ENCODE data around the gene GPR68. TPM values are rescaled to one million over a fixed set of nuclear protein-coding genes. Genes with fewer than 3 reads are reported as not detected.

GPR68 gene
- total RNA-seq, 1 experiment from 2014 or later: 0.28 TPM

GRCh38 chr14:91265404-91265803, 20.9 kb upstream of the GPR68 start:
- Histone ChIP-seq H3K27ac (ENCODE audit: low read length) (no peak overlapping the region), H3K4me1 (ENCODE audit: control insufficient read depth, insufficient read depth, low read length) (no peaks in the 10 kb centered on the region), H3K27me3 (ENCODE audit: control insufficient read depth, insufficient read depth, low read length) (no peaks in the 10 kb centered on the region), H3K36me3 (ENCODE audit: control insufficient read depth, insufficient read depth, low read length) (no peaks in the 10 kb centered on the region), H3K4me3 (ENCODE audit: low read depth in 2 of 2, low read length in 2 of 2) (no peak overlapping the region), H3K9me3 (ENCODE audit: control insufficient read depth, insufficient read depth, low read depth, low read length) (no peaks in the 10 kb centered on the region)
- TF ChIP-seq POLR2AphosphoS5 (IDR thresholded peaks at IDR 0.05; ENCODE audit: low read depth, low read length): no peak
- TF ChIP-seq, protein P1, sequence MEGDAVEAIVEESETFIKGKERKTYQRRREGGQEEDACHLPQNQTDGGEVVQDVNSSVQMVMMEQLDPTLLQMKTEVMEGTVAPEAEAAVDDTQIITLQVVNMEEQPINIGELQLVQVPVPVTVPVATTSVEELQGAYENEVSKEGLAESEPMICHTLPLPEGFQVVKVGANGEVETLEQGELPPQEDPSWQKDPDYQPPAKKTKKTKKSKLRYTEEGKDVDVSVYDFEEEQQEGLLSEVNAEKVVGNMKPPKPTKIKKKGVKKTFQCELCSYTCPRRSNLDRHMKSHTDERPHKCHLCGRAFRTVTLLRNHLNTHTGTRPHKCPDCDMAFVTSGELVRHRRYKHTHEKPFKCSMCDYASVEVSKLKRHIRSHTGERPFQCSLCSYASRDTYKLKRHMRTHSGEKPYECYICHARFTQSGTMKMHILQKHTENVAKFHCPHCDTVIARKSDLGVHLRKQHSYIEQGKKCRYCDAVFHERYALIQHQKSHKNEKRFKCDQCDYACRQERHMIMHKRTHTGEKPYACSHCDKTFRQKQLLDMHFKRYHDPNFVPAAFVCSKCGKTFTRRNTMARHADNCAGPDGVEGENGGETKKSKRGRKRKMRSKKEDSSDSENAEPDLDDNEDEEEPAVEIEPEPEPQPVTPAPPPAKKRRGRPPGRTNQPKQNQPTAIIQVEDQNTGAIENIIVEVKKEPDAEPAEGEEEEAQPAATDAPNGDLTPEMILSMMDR (IDR thresholded peaks at IDR 0.05): no peak
- TF ChIP-seq, protein P2, sequence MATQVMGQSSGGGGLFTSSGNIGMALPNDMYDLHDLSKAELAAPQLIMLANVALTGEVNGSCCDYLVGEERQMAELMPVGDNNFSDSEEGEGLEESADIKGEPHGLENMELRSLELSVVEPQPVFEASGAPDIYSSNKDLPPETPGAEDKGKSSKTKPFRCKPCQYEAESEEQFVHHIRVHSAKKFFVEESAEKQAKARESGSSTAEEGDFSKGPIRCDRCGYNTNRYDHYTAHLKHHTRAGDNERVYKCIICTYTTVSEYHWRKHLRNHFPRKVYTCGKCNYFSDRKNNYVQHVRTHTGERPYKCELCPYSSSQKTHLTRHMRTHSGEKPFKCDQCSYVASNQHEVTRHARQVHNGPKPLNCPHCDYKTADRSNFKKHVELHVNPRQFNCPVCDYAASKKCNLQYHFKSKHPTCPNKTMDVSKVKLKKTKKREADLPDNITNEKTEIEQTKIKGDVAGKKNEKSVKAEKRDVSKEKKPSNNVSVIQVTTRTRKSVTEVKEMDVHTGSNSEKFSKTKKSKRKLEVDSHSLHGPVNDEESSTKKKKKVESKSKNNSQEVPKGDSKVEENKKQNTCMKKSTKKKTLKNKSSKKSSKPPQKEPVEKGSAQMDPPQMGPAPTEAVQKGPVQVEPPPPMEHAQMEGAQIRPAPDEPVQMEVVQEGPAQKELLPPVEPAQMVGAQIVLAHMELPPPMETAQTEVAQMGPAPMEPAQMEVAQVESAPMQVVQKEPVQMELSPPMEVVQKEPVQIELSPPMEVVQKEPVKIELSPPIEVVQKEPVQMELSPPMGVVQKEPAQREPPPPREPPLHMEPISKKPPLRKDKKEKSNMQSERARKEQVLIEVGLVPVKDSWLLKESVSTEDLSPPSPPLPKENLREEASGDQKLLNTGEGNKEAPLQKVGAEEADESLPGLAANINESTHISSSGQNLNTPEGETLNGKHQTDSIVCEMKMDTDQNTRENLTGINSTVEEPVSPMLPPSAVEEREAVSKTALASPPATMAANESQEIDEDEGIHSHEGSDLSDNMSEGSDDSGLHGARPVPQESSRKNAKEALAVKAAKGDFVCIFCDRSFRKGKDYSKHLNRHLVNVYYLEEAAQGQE (IDR thresholded peaks at IDR 0.05; ENCODE audit: insufficient read depth in 1 of 2, low read depth in 2 of 2, low read length in 1 of 2): no peak
- TF ChIP-seq TCF7L2 (IDR thresholded peaks at IDR 0.05; ENCODE audit: low read depth, low read length): no peak
- TF ChIP-seq SIN3A (IDR thresholded peaks at IDR 0.05; ENCODE audit: borderline replicate concordance, insufficient read depth, low read depth, low read length): no peak
- DNase-seq (ENCODE audit: low read depth, low spot score) (no peak), ATAC-seq (no peak)
- intact Hi-C loops (cut with micrococcal nuclease; ENCODE audit: unreplicated experiment): no loop called here
- ChIA-PET POLR2A (no interaction called here), CTCF (no interaction called here)
- in situ Hi-C loops (cut with HindIII; ENCODE audit: low pct_unique_long_range_greater_than_20kb, low sequenced_read_pairs): no loop called here
- no TSS peak for BruUV-seq (replicated peaks)

DNA sequence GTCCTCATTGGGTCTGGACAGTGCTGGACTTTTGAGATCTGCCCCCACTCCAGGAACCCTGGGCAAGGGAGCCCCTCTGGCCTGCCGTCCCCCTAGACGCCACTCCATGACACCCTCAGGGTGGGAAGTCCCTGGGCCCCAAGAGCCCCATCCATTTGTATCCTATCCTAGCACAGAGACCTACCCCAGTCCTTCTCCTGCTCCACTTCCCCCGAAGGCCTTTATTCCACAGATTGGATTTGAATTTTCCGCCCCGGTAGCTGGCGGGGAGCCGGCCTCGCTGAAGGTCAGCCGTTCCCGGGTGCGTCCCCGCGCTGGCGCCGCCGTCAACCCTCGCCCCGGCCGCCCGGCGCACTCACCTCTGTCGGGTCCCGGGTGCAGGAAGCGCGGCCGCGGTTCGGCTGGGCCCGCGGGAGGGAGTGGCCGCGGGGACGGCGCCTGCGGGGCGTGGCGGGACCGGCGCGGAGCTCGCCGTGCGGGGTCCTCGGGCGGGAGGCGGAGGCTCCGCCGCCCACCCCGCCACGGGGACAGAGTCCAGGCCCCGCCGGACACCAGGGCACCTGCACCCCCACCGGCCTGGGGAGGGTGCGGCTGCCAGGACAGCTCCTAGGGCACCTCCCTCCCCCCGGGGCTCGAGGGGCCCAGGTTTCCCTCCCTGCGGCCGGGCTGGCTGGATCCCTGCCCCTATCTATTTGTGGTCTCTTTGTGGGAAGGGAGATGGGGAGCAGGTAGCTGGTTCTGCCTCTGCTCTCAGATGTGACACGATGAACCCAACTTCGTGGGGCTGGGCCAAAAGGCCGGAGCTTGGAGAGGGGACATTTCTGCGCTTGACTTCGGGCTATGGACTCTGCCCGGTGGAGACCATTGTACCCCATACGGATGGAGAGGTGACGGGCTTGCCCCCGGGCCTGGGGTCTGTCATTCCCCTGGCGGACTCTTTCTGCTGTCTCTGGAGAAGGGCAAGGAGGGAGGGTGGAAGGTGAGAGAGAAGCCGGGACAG, 19.9 kb upstream of the GPR68 start:
- Histone ChIP-seq H3K4me3 (ENCODE audit: low read depth in 2 of 2, low read length in 2 of 2) (peak overlapping the region; percentile 30 to 33; a peak in 3 of 4 replicates), H3K36me3 (ENCODE audit: control insufficient read depth, insufficient read depth, low read length) (no peaks in the 10 kb centered on the region), H3K4me1 (ENCODE audit: control insufficient read depth, insufficient read depth, low read length) (no peaks in the 10 kb centered on the region), H3K27ac (ENCODE audit: low read length) (no peak overlapping the region), H3K27me3 (ENCODE audit: control insufficient read depth, insufficient read depth, low read length) (no peaks in the 10 kb centered on the region), H3K9me3 (ENCODE audit: control insufficient read depth, insufficient read depth, low read depth, low read length) (no peaks in the 10 kb centered on the region)
- ATAC-seq (peak; percentile 68), DNase-seq (ENCODE audit: low read depth, low spot score) (no peak)
- TF ChIP-seq, protein P2 (IDR thresholded peaks at IDR 0.05; ENCODE audit: insufficient read depth in 1 of 2, low read depth in 2 of 2, low read length in 1 of 2): no peak
- TF ChIP-seq SIN3A (IDR thresholded peaks at IDR 0.05; ENCODE audit: borderline replicate concordance, insufficient read depth, low read depth, low read length) (no peak), POLR2AphosphoS5 (IDR thresholded peaks at IDR 0.05; ENCODE audit: low read depth, low read length) (no peak), TCF7L2 (IDR thresholded peaks at IDR 0.05; ENCODE audit: low read depth, low read length) (no peak)
- TF ChIP-seq, protein P1 (IDR thresholded peaks at IDR 0.05): no peak
- POLR2A ChIA-PET: no interaction called here
- BruUV-seq (replicated peaks): no TSS peak
- intact Hi-C loops (cut with micrococcal nuclease; ENCODE audit: unreplicated experiment) (no loop called here), in situ Hi-C loops (cut with HindIII; ENCODE audit: low pct_unique_long_range_greater_than_20kb, low sequenced_read_pairs) (no loop called here)
- CTCF ChIA-PET: no interaction called here

Measured in Panc1 (cell line).